T-helper 17 cell (primary cell): ENCODE results near the gene UBXN1. TPM values are rescaled to one million over a fixed set of nuclear protein-coding genes. Genes with fewer than 3 reads are reported as not detected.
"Not testable (repeated sequence)": the region's sequence is repeated elsewhere in the genome, so short reads cannot be mapped to it uniquely, and the experiment has no call there.

Experiments used
- ATAC-seq: fragments of 150-1000 bp; cut with Tn5 transposase; 2 replicates; pipeline ENCODE4 v1.10.0; 2021; ENCODE audit warnings: mild to moderate bottlenecking, moderate library complexity
- DNase-seq, 3 donors: peaks; one replicate each; pipeline versions ENCODE4 v3.0.0 to v3.0.0-alpha.2; 2020 to 2021
- H3K9me3 ChIP-seq: one replicate; pipeline ENCODE4 v1.7.0; 2013; ENCODE audit warnings: low read length, mild to moderate bottlenecking; ENCODE audit not compliant: control insufficient read depth, poor library complexity, severe bottlenecking
- H3K27ac Mint-ChIP-seq: one replicate; pipeline ENCODE4 v1.8.0; 2022; ENCODE audit warnings: mild to moderate bottlenecking, moderate library complexity, mixed read lengths
- H3K27me3 Mint-ChIP-seq: one replicate; pipeline ENCODE4 v1.8.0; 2022; ENCODE audit warnings: mixed read lengths
- H3K36me3 Mint-ChIP-seq: one replicate; pipeline ENCODE4 v1.8.0; 2022; ENCODE audit warnings: low read depth, mixed read lengths
- H3K4me1 Mint-ChIP-seq: one replicate; pipeline ENCODE4 v1.8.0; 2022; ENCODE audit warnings: mild to moderate bottlenecking, mixed read lengths
- H3K4me3 Mint-ChIP-seq: one replicate; pipeline ENCODE4 v1.8.0; 2022; ENCODE audit warnings: mild to moderate bottlenecking, moderate library complexity, mixed read lengths
- total RNA-seq, 4 donors: library from RNA in 2 of 4; stranded (reverse) in 2 of 4; gene quantifications; one replicate each; pipeline ENCODE4 v1.2.3 and lab custom pipeline; 2022 to 2026

Gene UBXN1
- total RNA-seq, 2 donors from 2014 or later, result 195 to 203 TPM

- no peaks in the 10 kb centered on the region for H3K9me3 ChIP-seq
- peak overlapping the region; percentile 91 for H3K4me3 Mint-ChIP-seq
- DNase-seq (no peak), ATAC-seq (no peak)
- no peaks in the 10 kb centered on the region for H3K27me3 Mint-ChIP-seq
- peaks cover 5% of the 10 kb centered on the region for H3K36me3 Mint-ChIP-seq
- H3K27ac Mint-ChIP-seq, result peak overlapping the region; percentile 97
- peaks cover 38% of the 10 kb centered on the region for H3K4me1 Mint-ChIP-seq
These were observed 2.2 kb downstream of the UBXN1 start for GRCh38 chr11:62676698-62677097.

- H3K27me3 Mint-ChIP-seq, H3K4me3 Mint-ChIP-seq: not testable (repeated sequence)
These were observed 3.5 kb downstream of the UBXN1 start for GRCh38 chr11:62675415-62675814.

GRCh38 chr11:62673196-62673525 is 5.7 kb downstream of the UBXN1 start:
- Mint-ChIP-seq H3K4me3 (peak overlapping the region; percentile 99), H3K4me1 (peaks cover 41% of the 10 kb centered on the region), H3K27me3 (no peaks in the 10 kb centered on the region), H3K27ac (peak overlapping the region; percentile 96), H3K36me3 (peaks cover 5% of the 10 kb centered on the region)
- ATAC-seq, result no peak
- no peak for DNase-seq
- H3K9me3 ChIP-seq, result no peaks in the 10 kb centered on the region

More at GRCh38 chr11:62675415-62675814, 3.5 kb downstream of the UBXN1 start:
- not testable (repeated sequence) for DNase-seq, H3K36me3 Mint-ChIP-seq, H3K9me3 ChIP-seq, ATAC-seq
- Mint-ChIP-seq H3K4me1 (peaks cover 46% of the 10 kb centered on the region), H3K27ac (peak overlapping the region; percentile 63)

- Mint-ChIP-seq H3K36me3 (peaks cover 3% of the 10 kb centered on the region), H3K4me1 (peaks cover 35% of the 10 kb centered on the region), H3K27me3 (no peaks in the 10 kb centered on the region), H3K27ac (peak within 1 kb of the TSS; percentile 96), H3K4me3 (peak within 1 kb of the TSS; percentile 99)
- ATAC-seq, result peak; percentile 81
- no peaks in the 10 kb centered on the region for H3K9me3 ChIP-seq
- DNase-seq, result peak; percentile 51 to 63 (median 62)
These were observed 7.1 kb downstream of the UBXN1 start, which contains the start of the genes LBHD1 and UQCC3 for GRCh38 chr11:62671608-62672389. TSS of gene LBHD1 (minus strand) at chr11:62672267. CDS start at chr11:62670031, 2,236 bp downstream. TSS of gene UQCC3 (plus strand) at chr11:62671673. CDS start at chr11:62671746, 73 bp downstream.

GRCh38 chr11:62671236-62671607 is 7.7 kb downstream of the UBXN1 start:
- Mint-ChIP-seq H3K4me1 (peaks cover 35% of the 10 kb centered on the region), H3K27ac (peak overlapping the region; percentile 96), H3K4me3 (peak overlapping the region; percentile 99), H3K36me3 (peaks cover 3% of the 10 kb centered on the region), H3K27me3 (no peaks in the 10 kb centered on the region)
- DNase-seq (peak in 1 of 3 donors; percentile 21), ATAC-seq (peak; percentile 59)
- H3K9me3 ChIP-seq, result no peaks in the 10 kb centered on the region

DNA sequence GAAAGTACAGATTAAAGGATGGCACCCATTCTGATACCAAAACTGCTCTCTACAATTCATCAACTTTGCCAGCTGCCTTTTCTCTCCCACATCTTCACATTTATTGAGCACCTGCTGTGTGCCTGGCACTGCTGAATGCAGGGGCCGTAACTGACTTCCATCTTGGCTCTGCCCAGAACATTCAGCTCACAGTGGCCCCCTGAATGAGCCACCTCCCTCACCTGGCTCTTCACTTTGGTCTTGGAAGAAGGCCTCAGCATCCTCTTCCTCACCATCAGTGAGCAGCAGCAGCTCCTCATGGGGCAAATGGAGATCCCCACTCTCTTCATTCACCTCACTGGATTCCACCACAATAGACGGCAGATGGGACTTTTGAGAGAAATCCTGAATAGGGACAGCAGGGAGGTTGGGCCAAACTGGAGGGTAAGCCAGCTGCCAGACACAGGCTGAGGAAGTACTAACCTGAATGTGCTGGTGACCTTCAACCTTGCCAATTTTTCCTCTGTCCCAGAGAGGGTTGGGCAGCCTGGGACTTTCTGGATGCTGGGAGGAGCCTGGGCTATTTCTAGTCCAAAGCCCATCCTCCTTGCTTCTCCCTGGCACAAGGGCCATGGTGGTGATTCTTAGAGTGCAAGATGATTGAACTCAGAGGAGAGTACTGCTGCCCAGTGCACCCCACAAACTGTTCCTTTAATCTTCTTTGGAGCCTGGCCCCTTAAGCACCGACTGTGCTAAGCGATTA is 9.3 kb downstream of the UBXN1 start:
- Mint-ChIP-seq H3K4me1 (peaks cover 36% of the 10 kb centered on the region), H3K4me3 (peak overlapping the region; percentile 99), H3K27ac (peak overlapping the region; percentile 96), H3K36me3 (no peaks in the 10 kb centered on the region), H3K27me3 (no peaks in the 10 kb centered on the region)
- ATAC-seq (no peak), DNase-seq (no peak)
- H3K9me3 ChIP-seq, result no peaks in the 10 kb centered on the region

- DNase-seq (no peak), ATAC-seq (no peak)
- Mint-ChIP-seq H3K4me3 (peak overlapping the region; percentile 98), H3K27ac (peak overlapping the region; percentile 97), H3K4me1 (peaks cover 39% of the 10 kb centered on the region), H3K27me3 (no peaks in the 10 kb centered on the region), H3K36me3 (no peaks in the 10 kb centered on the region)
- no peaks in the 10 kb centered on the region for H3K9me3 ChIP-seq
These were observed 11.4 kb downstream of the UBXN1 start for GRCh38 chr11:62667460-62667859.

- Mint-ChIP-seq H3K27me3 (no peaks in the 10 kb centered on the region), H3K4me3 (peak overlapping the region; percentile 98), H3K4me1 (peaks cover 34% of the 10 kb centered on the region), H3K27ac (peak overlapping the region; percentile 97), H3K36me3 (no peaks in the 10 kb centered on the region)
- no peaks in the 10 kb centered on the region for H3K9me3 ChIP-seq
- DNase-seq, result no peak
- ATAC-seq, result no peak
These were observed 12.5 kb downstream of the UBXN1 start for GRCh38 chr11:62666259-62666926.

DNA sequence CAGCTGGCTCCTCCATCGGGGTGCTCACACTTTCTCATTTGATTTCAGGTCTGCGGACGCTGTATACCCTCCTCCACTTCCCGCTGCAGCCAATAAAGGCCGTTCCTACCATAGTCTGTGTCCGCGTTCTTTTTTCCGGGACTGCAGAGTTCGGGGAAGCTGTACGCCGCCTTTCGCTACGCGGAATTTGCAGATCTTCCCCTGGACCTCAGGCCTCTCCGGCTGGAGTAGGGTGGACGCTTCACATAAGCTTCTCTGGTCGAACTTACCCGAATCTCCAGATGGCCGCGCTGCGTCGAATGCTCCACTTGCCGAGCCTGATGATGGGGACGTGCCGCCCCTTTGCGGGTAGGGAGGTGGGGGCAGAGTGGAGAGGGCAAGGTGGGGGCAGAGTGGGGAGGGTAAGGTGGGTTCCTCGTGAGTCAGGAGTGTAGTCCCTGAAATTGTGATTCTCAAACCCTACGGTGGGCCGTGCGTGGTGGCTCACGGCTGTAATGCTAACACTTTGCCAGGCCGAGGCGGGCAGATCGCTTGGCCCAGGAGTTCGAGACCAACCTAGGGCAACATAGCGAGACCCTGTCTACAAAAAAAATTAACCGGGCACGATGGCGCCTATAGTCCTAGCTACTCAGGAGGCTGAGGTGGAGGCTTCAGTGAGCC is 13.1 kb downstream of the UBXN1 start:
- Mint-ChIP-seq H3K27ac (peak overlapping the region; percentile 97), H3K4me3 (peak overlapping the region; percentile 98), H3K27me3 (no peaks in the 10 kb centered on the region), H3K36me3 (no peaks in the 10 kb centered on the region), H3K4me1 (peaks cover 28% of the 10 kb centered on the region)
- H3K9me3 ChIP-seq, result no peaks in the 10 kb centered on the region
- peak; percentile 33 to 50 (median 36) for DNase-seq
- ATAC-seq, result peak; percentile 40

DNA sequence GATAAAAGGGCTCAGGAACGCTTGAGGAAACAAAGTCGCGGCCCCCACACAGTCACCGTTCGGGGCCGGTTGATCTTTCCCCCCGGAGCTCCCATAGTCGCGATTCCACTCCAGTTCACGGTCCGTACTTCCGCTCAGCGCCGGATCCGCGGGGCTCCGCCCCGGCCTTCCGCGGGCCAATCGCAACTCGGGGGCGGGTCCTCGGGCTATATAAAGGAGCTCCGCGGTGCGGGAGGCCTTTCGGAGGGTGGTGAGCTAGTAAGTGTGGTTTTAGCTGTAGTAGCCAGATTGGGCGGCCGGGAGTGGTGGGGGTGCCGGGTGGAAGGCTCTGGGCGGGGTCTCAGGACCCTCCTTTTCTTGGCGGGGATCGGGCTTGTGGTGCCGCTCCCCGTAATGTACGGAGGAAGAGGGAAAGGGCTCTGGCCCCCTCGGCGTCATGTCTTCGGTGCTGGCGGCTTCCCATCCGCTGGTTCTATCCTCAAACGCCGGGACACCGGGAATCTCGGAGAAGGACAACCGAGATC is 13.7 kb downstream of the UBXN1 start, which contains the start of the genes C11orf98 and CSKMT:
TSS of gene C11orf98 (minus strand) at position 136 of the 524 bp plus-strand sequence. CDS start at position 95, 41 bp downstream.
TSS of gene CSKMT (plus strand) at position 238 of the 524 bp plus-strand sequence. CDS start 568 bp downstream, outside the sequence.
- ATAC-seq (peak; percentile 94), DNase-seq (peak; percentile 86 to 95 (median 92))
- H3K4me1 Mint-ChIP-seq, result peaks cover 27% of the 10 kb centered on the region
- peak within 1 kb of the TSS; percentile 97 for H3K27ac Mint-ChIP-seq
- H3K36me3 Mint-ChIP-seq, result no peaks in the 10 kb centered on the region
- H3K4me3 Mint-ChIP-seq, result peak within 1 kb of the TSS; percentile 98
- H3K27me3 Mint-ChIP-seq, result no peaks in the 10 kb centered on the region
- H3K9me3 ChIP-seq, result no peaks in the 10 kb centered on the region

- Mint-ChIP-seq H3K27ac (peak overlapping the region; percentile 97), H3K27me3 (no peaks in the 10 kb centered on the region), H3K4me1 (peaks cover 26% of the 10 kb centered on the region), H3K4me3 (peak overlapping the region; percentile 98), H3K36me3 (no peaks in the 10 kb centered on the region)
- ATAC-seq (peak; percentile 60), DNase-seq (peak in 1 of 3 donors; percentile 38)
- no peaks in the 10 kb centered on the region for H3K9me3 ChIP-seq
These were observed 14.3 kb downstream of the UBXN1 start for GRCh38 chr11:62664405-62665074.
